SKM-1 treated with dmso at 0.1 percent for 144 hours (cell line): ENCODE results near the gene AKT1.

ENCODE experiments used
- DNase-seq: peaks from one replicate; lab custom pipeline; 2025; ENCODE audit not compliant: unreplicated experiment; lab: John Stamatoyannopoulos, UW

The AKT1 gene

DNA sequence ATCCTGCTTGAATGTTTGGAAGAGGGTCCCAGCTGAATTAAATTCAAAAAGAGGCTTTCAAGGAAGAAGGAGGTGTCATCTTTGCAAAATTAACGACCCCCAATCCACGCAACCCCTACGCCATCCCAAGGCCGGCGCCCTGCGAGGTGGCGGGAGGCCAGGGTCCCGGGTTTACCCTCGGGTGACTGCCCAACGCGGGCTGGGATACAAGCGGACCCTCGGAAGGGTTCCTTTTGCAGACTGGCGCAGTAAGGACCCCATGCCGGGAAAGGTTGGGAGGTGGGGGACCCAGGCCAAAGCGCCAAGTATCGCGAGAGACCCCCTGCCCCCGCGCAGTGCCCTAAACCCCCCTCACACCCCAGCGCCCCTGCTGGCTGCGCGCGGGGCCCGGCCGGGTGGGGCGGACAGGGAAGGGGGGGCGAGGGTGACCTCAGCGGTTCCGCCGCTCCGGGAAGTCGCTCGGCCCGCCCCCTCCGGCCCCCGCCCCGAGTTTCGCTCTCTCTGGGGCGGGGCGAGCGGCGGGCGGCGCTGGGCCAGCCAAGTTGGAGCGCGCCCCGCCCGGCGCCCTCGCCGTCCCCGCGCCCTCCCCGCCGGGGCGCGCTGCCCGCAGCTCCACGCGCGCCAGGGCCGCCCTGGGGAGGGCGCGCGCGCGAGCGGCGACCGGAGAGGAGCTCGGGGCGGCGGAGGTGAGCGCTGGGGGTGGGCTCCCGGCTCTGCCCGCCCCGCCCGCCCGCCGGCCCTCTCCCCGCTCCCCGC, 4.6 kb upstream of the AKT1 start:
- DNase-seq, result peak; percentile 6

DNA sequence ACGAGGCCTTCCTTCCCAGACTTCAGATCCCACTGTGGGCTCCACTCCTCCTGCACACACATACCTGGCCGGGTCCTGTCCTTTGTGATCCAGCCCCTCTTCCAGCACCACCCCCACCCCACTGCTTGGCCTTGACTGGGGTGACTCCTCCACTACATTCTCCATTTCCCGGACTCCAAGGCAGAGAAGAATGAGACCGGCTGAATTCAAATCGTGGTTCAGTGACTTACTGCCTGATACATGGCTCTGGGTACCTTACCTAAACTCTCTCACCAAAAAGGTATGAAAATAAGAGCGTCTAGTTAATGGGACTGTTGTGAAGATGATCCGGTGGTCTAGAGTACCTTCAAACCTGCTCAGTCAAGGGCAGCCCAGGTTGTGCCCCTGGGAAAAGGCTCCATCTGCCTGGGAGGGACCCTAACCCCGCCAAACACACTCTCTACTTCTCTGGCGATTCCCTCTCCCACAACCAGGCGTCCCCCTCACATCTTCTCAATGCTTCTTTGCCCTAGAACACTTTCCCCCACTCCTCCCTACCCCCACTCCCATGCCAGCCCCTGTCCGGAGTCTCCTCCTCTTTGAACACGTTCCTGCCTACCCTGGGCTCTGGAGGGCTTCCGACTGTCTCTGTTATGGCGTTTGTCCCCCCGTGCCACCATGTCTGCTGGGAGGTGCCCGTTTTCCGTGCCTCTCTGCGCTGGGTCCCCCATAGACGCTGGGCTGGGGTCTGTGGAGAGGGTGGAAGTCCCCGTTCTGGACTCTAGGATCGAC, 3.9 kb upstream of the AKT1 start:
- no peak for DNase-seq

DNA sequence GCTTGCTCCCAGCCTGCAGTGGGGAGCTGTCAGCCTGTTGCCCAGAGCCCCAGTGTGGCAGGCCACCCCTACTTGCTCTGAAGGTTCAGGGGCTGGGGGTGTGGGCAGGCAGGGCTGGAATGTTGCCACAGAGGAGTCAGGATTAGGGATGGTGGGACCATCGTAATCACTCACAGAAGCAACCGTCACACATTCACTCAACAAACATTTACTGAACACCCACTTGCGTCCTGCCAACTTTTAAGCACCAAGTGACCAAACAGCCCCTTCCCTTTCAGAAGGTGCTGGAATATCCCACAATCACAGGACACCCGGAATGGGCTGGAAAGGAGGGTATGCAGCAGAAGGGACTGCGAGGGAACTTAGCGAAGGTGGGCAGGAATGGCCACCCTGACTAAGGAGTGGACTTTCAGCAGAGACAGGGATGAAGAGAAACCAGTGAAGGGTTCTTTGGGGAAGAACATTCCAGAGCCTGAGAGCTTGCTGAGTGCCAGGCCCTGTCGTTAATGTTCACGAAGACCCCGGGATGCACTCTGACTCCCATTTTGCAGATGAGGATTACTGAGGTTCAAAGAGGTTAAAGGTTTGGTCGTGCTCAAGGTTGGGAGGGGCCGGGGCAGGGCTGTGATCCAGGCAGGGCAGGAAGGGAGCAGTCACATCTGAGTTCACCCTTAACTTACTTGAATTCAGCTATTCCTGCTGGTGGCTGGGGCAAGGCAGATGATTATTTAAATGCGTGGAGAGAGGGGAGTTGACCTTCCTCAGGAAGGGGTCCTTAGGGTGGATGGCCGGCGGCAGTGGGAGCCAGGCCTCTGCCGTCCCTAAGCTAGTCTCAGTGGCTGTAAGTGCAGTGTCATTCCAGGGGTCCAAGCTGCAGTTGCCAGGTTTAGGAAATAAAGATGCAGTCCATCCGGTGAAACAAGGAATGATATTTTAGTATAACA, 3.0 kb upstream of the AKT1 start:
- DNase-seq, result no peak

DNA sequence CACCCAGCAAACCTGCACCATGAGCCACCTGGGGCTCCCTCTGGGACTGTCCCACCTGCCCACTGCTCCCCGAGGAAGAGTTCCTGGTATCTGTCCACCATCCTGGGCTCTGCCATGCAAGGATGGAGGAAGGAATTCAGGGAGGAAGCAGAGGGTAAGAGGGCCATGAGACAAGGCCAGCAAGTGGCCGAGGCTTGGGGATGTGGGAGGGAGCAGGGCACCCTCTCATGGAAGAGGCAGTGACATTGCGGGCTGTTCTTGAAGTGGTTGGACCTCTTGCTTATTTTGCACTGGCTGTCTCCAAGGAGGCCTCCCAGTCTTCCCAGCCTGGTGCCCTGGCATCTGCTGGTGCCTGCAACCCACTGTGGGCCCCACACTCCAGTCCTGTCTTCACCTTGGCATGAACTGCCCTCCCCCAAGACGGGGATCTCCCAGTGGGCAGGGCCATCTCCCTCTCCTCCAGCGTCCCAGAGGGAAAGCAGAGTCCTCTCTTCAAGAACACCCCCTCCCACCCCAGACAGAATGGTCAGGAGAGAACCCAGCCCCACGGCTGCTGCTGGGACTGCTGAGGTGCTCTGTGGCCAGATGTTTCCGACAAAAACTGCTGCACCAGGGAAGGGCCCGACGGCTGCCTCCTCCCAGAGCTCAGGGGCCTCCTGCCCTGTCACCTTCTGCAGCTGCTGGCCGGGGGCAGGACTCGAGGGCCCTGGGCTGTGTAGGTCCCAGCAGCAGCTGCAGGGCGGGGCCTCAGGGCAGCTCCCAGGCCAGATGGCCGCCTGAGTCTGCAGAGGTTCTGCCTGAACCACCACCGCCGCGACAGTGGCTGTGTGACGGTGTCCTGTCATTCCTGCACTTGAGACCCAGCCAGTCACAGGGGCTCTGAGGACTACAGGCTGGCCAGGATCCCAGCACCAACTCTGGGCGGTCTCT, 1.8 kb upstream of the AKT1 start:
- no peak for DNase-seq

DNA sequence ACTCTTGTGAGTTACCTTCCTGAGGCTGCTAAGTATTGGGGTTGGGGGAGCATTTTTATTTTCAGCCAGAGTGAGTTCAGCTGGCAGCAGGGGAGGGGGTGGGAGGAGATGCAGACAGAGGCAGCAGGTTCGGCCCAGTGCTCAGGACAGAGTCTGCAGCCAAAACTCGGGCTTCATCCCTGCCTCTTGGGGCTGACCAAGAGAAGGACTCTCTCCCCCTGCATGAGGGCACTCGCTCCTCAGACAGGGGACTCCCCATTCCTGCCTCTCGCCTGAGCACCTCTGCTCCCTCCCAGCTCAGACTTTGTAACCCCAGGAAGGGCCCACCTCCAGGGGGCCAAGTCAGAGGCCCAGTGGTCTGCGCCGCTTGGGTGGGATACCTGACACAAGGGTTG, 1.1 kb upstream of the AKT1 start:
- DNase-seq, result no peak

DNA sequence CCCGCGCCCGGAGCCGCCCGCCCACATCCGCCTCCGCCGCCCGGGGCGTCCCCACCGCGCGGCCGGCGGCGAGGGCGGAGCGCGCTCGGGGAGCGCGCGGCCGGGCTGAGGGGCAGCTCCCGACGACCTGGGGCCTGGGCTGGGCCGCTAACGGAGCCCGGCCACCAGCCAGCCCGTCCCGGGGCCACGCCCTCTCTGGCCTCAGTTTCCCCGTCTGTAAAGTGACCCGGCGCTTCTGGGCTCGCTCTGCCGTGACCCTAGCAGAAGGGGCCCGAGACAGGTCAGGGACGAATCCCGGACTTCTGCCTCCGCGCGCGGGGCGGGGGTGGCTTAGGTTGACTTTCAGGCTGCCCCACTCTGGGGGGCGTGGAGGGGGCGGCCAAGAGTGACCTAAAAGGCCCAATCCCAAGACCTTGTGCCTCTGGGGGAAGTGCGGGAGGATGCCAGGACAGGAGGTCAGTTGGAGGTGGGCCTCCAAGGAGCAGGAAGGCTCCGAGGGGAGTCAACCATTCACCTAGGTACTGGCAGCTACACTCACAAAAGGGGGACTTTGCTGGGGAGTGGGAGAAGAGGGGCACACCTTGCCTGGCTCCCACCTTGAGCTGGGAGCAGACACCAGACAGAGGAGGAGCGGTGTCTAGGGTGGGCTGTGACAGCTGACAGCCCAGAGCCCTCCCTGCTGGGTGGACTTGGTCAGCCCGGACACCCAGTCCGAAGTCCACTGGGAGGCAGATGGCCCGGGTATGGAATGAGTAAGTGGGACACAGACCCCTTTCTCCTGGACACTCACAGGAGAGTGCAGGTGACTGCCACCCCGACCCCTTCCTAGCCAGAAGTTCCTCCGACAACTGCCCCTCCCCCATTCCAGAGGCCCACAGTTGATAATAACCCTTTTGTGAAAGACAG, 486 bp upstream of the AKT1 start:
- peak; percentile 17 for DNase-seq

DNA sequence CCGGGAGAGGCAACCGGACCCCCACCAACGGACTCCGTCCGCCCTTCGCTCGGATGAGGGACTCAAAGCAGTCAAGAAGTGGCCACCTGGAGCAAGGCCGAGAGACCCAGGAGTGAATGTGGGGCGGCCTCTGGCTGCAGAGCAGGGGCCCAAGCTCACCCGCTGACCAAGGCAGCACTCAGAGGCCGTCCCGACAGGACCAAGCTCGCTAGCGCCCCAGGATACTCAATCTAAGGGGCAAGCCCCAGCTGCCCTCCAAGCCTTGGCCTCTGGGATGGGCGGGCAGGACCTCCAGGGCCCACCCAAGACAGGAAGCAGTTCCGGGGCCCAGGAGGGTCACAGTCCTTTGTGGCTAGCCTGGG, 936 bp downstream of the AKT1 start:
- DNase-seq, result no peak

DNA sequence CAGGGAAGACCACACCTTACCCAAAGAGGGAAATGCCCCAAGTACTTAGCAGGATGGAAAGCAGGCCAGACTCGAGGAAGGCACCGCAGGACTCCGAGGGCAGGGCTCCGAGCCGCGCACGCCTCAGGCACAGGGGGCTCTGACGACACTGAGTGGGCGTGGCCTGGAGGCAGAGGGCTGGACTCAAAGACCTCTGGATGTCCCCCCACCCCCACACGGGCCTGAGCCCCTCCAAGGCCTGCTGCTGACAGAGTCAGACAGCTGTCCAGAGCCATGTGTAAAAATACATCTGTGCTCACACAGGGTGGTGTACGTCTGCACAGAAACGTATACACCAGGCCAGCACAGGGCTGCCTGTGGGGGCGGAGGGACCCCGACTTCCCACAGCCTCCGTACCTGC, 1.4 kb downstream of the AKT1 start:
- DNase-seq, result no peak

DNA sequence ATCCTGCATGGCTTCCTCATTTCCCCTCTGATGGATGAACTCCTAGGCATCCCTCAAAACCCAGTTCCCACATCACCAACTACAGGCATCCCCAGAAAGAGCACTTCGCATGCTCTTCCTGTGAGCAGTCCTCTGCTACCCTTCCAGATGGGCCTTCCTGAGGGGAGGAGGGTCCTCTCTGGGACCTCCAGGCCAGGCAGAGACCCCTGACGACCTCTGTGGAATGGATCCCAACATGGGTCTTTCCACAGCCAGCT, 1.9 kb downstream of the AKT1 start:
- no peak for DNase-seq

DNA sequence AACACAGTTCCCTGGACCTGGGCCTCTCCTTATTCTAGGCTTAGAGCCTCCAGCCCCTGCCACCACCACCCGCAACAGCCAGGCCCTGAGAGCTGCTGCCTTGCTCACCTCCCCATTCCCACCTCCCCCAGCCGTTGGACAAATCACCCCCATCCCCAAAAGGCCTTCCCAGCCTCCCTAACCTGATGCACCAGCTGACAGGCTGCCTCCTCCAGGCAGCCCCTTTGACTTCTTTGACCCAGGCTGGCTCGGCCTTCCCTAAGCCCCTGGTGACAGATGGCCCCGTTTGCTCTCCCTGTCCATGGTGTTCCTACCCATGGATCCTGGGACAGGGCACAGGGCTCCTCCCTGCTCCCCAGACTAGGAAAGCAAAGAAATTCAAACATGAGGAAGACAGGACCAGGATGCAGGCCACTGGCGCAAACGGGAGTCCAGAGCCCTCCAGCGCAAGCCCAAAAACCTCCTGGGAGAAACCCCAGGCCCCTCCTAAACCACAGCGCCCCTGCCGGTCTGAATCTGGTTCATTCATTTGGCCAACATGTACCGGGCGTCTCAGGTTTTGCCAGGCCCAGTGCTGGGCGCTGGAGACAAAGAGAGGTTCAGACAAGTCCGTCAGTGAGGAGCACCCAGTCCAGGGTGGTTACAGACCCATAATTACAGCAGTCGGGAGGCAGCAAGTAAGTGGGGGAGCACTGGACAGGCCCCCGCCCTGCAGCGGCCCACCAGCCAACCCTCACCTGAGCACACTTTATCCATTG, 2.4 kb downstream of the AKT1 start:
- DNase-seq, result no peak

DNA sequence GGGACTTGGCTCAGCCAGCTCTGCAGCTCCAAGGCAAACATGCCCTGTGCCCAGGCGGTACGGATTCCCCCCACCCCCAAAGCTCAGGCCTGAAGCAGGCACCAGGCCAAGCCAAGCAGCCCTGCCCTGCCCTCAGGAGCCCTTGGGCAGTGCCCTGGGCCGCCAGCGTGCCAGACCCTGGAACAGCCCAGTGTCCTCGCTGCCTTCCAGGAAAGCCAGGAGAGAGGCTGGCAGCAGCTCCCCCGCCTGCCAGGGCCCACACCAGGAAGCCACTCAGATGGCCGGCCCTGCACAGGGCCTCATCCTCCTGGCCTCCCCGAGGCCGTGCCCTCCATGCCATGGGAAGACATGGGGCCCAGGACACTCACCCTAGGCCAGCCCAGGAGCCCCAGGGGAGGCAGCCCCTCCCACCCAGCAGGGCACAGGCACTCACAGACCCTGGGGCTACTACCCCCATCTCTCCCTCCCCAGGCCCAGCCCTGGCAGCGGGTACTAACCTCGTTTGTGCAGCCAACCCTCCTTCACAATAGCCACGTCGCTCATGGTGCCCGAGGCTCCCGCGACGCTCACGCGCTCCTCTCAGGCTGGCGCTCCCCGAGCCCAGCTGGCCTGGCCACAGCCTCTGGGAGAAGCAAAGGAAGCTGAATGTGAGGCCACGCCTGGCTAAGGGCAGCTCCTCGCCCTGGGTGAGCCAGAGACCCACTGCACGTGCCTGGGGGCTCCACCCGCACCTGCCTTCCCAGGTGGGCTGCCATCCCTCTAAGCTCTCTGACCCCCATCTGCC, 3.3 kb downstream of the AKT1 start:
- no peak for DNase-seq

DNA sequence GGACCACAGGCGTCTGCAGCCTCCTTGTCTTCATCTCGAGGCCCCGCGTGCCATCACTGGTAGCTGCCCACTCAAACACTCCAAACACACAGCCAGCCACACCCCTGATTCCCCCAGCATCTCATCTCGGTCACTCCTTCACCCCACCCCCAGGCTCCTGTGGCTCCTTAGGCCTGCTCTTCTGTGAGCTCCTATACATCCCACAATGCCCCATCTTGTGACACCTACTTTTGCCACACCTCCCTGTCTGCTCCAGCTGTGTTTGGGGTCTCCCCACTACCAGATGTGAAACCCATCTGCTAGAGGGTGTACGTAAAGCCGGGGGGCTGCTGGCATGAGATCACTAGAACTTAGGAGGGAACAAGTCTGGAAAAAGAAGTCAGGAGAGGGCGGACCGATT, 4.1 kb downstream of the AKT1 start:
- no peak for DNase-seq

DNA sequence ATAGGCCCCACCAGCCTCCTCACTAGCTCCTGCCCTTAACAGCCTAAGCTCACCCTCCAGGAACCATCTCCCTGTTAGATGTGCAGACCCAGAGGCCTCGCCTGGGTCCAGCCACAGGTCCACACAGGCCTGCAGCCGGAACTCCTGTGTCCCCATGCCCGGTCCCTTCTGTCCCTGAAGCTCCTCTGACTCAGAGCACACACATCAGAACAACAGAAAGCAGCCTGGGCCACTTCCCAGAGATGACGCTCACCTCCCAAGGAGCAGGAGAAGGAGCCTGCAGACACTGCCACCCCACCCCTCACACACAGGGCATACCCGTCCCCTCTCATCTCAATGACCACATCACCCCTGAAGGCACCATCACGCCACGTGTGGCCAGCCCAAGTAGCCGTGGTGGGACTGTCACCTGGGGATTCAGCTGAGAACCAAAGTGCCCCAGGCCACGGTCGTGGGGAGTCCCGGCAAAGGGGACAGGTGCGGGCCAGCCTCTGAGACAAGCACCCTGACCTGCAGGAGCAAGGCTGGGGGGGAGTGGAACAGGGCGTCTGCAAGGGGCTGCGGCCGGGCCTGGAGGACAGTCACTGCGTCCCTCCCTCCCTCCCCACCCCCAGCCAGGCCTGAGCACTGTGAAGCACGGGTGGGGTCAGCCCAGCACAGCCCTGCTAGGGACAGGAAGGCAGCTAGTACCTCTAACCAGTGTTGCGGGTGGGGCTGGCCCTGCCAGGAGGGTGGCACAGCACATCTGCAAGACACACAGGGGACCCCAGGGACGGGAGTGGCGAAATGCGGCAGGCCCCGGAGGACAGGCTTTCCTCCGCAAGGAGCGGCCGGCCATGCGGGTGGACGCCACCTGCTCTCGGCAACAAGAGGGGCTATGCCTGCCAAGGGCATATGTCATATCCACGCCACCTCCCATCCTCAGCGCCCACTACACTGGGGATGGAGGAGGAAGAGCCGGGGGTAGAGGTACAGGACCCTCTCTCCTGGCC, 5.5 kb downstream of the AKT1 start:
- DNase-seq, result no peak

DNA sequence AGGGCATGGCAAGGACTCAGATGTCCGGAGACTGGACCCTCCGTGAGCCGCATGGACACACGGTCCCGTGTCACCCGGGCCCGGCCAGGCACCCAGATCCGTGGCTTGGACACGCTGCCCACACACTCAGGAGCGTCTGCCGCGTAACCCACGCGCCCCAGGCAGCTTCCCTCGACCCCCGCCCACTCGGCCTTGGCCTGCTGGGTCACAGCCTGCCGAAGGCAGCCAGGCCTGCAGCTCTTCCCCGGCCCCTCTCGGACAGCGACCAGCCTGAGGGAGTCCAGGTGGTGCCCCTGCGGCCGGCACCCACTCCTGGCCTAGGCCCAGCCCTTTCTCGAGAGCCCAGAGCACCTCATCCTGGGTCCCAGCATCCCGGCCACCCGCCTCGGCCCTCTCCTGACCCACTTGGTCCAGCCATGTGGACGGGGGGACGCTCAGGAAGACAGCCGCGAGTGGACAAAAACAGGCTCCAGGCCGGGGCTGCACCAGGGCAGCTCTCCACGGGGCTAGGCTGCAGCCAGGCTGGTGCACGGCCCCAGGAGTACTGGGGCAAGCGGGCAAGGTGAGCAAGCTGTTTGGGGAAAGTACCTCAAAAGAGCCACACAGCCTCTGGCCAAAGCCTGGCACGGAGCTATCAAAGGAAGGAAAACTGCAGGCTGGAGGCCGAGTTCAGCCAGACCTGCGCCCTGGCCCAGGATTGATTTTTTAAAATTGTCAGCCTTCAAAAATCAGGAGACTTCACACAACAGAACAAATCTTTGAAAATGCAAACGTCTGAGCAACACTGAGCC, 6.5 kb downstream of the AKT1 start:
- DNase-seq, result no peak

DNA sequence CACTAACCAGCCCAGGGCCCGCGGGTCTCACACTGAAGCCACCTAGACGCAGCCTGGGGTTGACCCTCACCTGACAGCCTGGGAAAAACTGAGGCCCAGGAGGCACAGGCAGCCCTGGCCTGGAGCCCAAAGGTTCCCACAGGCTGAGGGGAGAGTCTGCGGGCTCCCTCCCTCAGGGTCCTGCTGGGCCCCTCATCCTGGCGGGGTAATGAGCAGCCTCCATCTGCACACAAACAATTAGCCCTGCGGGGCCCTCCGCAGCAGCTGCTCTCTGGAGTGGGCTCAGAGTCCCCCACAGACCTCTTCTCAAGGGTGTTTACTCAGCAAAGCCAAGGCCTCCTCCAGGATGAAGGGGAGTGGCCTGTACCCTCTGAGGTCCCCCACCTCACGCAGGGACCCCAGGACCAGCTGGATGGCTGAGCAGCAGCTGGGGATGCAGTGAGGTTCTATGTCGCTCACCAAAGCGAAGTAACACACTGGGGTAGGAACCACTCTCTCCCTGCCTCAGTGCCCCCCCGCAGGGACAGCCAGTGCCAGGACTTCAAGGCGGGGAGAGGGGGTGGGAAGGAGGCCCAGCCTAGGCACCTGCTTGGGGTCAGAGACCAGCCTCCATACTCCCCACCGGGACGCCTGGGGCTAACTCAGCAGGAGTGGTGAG, 7.3 kb downstream of the AKT1 start:
- DNase-seq, result no peak

DNA sequence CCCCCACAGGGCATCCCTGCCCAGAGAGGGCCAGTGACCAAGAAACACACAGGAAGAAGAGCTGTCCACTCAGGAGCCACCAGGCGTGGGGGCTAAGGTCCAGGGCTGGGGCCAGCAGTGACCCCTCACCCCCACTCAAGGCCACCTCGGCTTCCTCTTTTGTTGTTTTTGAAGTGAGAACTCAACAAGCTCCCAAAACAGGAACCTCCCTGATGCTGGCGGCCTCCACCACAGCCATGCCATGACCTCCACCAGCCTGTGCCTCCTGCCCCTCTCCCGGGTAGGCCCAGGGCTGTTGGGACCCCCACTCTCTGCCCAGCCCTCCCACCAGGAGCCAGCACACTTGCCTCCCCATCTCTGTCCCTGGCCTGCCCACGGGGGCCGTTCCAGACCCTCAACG, 7.8 kb downstream of the AKT1 start:
- DNase-seq, result no peak
